BLaER1 treated with 17β-estradiol and CSF1 and Interleukin-3, amounts not matched to agents 10 nM and 100 nM (cell line): ENCODE results near the gene PHF14.

Experiments used
- H3K27ac ChIP-seq, 11 experiments: shearing (Covaris generic); formaldehyde crosslinking; 2 replicates each; pipeline ENCODE4 v1.8.1; 2022
- H3K27me3 ChIP-seq, 11 experiments: shearing (Covaris generic); formaldehyde crosslinking; 2 replicates each; pipeline ENCODE4 v1.8.1; 2022
- H3K36me3 ChIP-seq, 11 experiments: shearing (Covaris generic); formaldehyde crosslinking; 2 replicates each; pipeline ENCODE4 v1.8.1; 2022
- H3K4me1 ChIP-seq, 10 experiments: shearing (Covaris generic); formaldehyde crosslinking; 2 replicates each; pipeline ENCODE4 v1.8.1; 2022
- H3K4me2 ChIP-seq, 11 experiments: shearing (Covaris generic); formaldehyde crosslinking; 2 replicates each; pipeline ENCODE4 v1.8.1; 2022
- H3K4me3 ChIP-seq, 10 experiments: shearing (Covaris generic); formaldehyde crosslinking; 2 replicates each; pipeline ENCODE4 v1.8.1; 2022
- H3K9ac ChIP-seq, 11 experiments: shearing (Covaris generic); formaldehyde crosslinking; 2 replicates each; pipeline ENCODE4 v1.8.1; 2022
- H3K9me3 ChIP-seq, 11 experiments: shearing (Covaris generic); formaldehyde crosslinking; replicated peaks in 1 of 11; 2 replicates each; pipeline ENCODE4 v1.8.1; 2022
- H4K20me1 ChIP-seq, 11 experiments: shearing (Covaris generic); formaldehyde crosslinking; 2 replicates each; pipeline ENCODE4 v1.8.1; 2022
- Cebpa-rat ChIP-seq, 11 experiments: shearing (Covaris generic); IDR thresholded peaks; 2 replicates each; pipeline ENCODE4 v1.8.1; 2022

PHF14 gene

GRCh38 chr7:11170175-11170574 is 196.5 kb downstream of the PHF14 start:
- Histone ChIP-seq H4K20me1 (no peaks in the 10 kb centered on the region), H3K9me3 (no peaks in the 10 kb centered on the region), H3K36me3 (peaks cover 0 to 14% (median 2%) of the 10 kb centered on the region in 11 experiments; a peak in 7 of 22 replicates), H3K27ac (no peak overlapping the region), H3K4me1 (0 out of 20 replicates have a peak, but pooled peaks cover 0 to 11% (median 0%) of the 10 kb centered on the region in 10 experiments), H3K27me3 (no peaks in the 10 kb centered on the region), H3K4me2 (no peak overlapping the region), H3K4me3 (no peak overlapping the region), H3K9ac (no peak overlapping the region)
- no peak for TF ChIP-seq Cebpa-rat (IDR thresholded peaks at IDR 0.05)

DNA sequence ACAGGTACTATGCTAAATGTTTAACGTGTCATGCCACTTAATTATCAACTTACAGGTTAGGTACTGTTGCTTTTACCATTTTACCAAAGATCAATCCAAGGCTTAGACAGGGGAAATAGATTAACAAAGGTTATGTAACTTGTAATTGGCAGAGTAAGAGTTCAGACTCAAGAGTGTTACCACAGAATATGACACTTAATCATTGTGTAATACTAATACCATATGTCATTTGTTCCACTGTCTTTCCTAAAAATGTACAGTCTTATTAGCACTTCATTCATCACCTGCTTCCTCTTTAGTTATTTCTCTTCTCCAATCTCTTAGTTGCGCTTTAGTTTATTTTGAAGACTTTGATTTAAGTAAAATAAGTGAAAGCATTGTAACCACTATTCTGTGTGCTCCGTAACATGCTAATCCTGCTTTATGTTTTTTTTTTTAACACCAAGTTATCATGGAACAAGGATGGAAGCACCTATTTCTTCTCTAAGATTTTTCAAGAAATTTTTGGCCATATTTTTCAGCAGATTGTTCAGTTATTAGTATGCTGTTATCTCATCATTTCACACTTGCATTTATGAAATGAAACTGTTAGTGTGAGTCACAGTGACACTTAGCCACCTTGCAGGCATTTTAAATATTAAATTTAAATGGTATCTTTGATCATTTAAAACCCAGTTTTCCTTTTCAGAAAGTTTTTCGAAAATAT is 197.3 kb downstream of the PHF14 start:
- no peak overlapping the region for H3K4me3 ChIP-seq
- TF ChIP-seq Cebpa-rat (IDR thresholded peaks at IDR 0.05), result no peak
- 0 out of 22 replicates have a peak overlapping the region, but pooled peaks of 1 of the 11 experiments have one; percentile 18 for H3K4me2 ChIP-seq
- no peak overlapping the region for H3K9ac ChIP-seq
- no peaks in the 10 kb centered on the region for H4K20me1 ChIP-seq
- H3K36me3 ChIP-seq, result peaks cover 0 to 14% (median 0%) of the 10 kb centered on the region in 11 experiments; a peak in 5 of 22 replicates
- peaks cover 0 to 18% (median 0%) of the 10 kb centered on the region in 10 experiments; a peak in 2 of 20 replicates for H3K4me1 ChIP-seq
- no peaks in the 10 kb centered on the region for H3K27me3 ChIP-seq
- peak overlapping the region in 1 of 11 experiments; percentile 17; a peak in 1 of 22 replicates for H3K27ac ChIP-seq
- no peaks in the 10 kb centered on the region for H3K9me3 ChIP-seq

- H3K27me3 ChIP-seq, result no peaks in the 10 kb centered on the region
- no peaks in the 10 kb centered on the region for H3K9me3 ChIP-seq
- no peak overlapping the region for H3K9ac ChIP-seq
- no peak overlapping the region; a peak in 1 of 22 replicates for H3K27ac ChIP-seq
- peaks cover 0 to 18% (median 0%) of the 10 kb centered on the region in 10 experiments; a peak in 2 of 20 replicates for H3K4me1 ChIP-seq
- no peak overlapping the region for H3K4me2 ChIP-seq
- H3K36me3 ChIP-seq, result peaks cover 0 to 14% (median 0%) of the 10 kb centered on the region in 11 experiments; a peak in 5 of 22 replicates
- H3K4me3 ChIP-seq, result no peak overlapping the region
- no peaks in the 10 kb centered on the region for H4K20me1 ChIP-seq
- TF ChIP-seq Cebpa-rat (IDR thresholded peaks at IDR 0.05), result no peak
Observed at GRCh38 chr7:11171569-11172192, 198.0 kb downstream of the PHF14 start.

- Histone ChIP-seq H3K36me3 (peaks cover 0 to 11% (median 0%) of the 10 kb centered on the region in 11 experiments; a peak in 5 of 22 replicates), H3K9ac (no peak overlapping the region), H4K20me1 (no peaks in the 10 kb centered on the region), H3K27me3 (no peaks in the 10 kb centered on the region), H3K4me3 (no peak overlapping the region), H3K4me2 (no peak overlapping the region), H3K9me3 (no peaks in the 10 kb centered on the region), H3K4me1 (peaks cover 0 to 18% (median 0%) of the 10 kb centered on the region in 10 experiments; a peak in 2 of 20 replicates), H3K27ac (no peak overlapping the region)
- no peak for TF ChIP-seq Cebpa-rat (IDR thresholded peaks at IDR 0.05)
Observed at GRCh38 chr7:11172835-11173234, 199.2 kb downstream of the PHF14 start.

DNA sequence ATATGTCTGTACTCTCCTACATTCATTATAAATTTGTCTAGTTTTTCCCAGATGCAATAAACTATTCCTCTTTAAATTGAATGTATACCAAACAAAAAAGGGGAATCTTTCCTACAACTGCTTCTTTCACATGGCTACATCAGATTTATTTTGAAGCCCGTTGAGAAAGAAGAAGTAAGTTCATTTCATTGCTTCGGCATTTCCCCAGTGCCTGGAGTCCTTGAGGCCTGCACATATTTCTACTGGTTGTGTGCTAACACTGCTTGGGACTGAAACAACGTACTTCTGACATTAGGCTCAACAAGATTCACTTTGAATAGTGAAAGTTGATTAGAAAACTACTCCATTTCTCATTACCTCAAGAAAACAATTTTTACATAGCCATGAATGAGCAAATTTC is 201.7 kb downstream of the PHF14 start:
- H3K9me3 ChIP-seq, result no peaks in the 10 kb centered on the region
- H3K36me3 ChIP-seq, result peaks cover 0 to 3% (median 0%) of the 10 kb centered on the region in 11 experiments; a peak in 2 of 22 replicates
- no peak overlapping the region; a peak in 1 of 22 replicates for H3K4me2 ChIP-seq
- H3K4me1 ChIP-seq, result peaks cover 0 to 16% (median 0%) of the 10 kb centered on the region in 10 experiments; a peak in 2 of 20 replicates
- no peak overlapping the region for H3K9ac ChIP-seq
- H3K27ac ChIP-seq, result no peak overlapping the region
- no peak overlapping the region for H3K4me3 ChIP-seq
- no peaks in the 10 kb centered on the region for H3K27me3 ChIP-seq
- no peak for TF ChIP-seq Cebpa-rat (IDR thresholded peaks at IDR 0.05)
- H4K20me1 ChIP-seq, result no peaks in the 10 kb centered on the region

- Histone ChIP-seq H3K4me2 (no peak overlapping the region; a peak in 1 of 22 replicates), H3K27me3 (no peaks in the 10 kb centered on the region), H3K9ac (no peak overlapping the region), H3K4me3 (no peak overlapping the region), H3K27ac (no peak overlapping the region), H3K9me3 (no peaks in the 10 kb centered on the region), H4K20me1 (no peaks in the 10 kb centered on the region), H3K36me3 (no peaks in the 10 kb centered on the region; a peak in 1 of 22 replicates), H3K4me1 (peaks cover 0 to 11% (median 0%) of the 10 kb centered on the region in 10 experiments; a peak in 2 of 20 replicates)
- TF ChIP-seq Cebpa-rat (IDR thresholded peaks at IDR 0.05), result no peak
Observed at GRCh38 chr7:11175887-11176286, 202.2 kb downstream of the PHF14 start.

- Histone ChIP-seq H3K4me3 (no peak overlapping the region), H3K27me3 (no peaks in the 10 kb centered on the region), H3K9me3 (no peaks in the 10 kb centered on the region), H3K36me3 (no peaks in the 10 kb centered on the region; a peak in 1 of 22 replicates), H3K27ac (no peak overlapping the region), H3K4me2 (no peak overlapping the region), H4K20me1 (no peaks in the 10 kb centered on the region), H3K9ac (no peak overlapping the region), H3K4me1 (peaks cover 0 to 7% (median 0%) of the 10 kb centered on the region in 10 experiments; a peak in 2 of 20 replicates)
- TF ChIP-seq Cebpa-rat (IDR thresholded peaks at IDR 0.05), result no peak
Observed at GRCh38 chr7:11176985-11177555, 203.4 kb downstream of the PHF14 start.

DNA sequence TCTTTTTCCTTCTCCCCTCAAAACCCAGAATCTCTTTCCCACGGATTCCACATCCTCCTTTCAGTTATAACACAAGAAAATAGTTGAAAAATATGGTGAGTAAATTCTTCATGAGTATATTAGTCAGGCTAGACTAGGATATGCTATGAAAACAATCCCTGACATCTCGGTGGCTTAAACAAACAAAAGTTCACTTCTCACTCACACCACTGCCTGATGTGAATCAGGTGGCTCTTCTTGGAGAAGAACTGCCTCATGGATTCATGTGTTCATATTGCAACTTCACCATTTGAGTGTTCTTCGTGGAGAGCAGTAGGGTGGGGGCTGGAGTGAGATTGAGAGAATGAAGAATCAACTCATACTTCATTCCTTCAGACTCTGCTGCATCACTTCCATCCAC is 204.1 kb downstream of the PHF14 start:
- Histone ChIP-seq H3K4me2 (no peak overlapping the region), H3K4me3 (no peak overlapping the region), H3K4me1 (peaks cover 0 to 7% (median 0%) of the 10 kb centered on the region in 10 experiments; a peak in 2 of 20 replicates), H3K27ac (no peak overlapping the region), H3K27me3 (no peaks in the 10 kb centered on the region), H3K9ac (no peak overlapping the region), H4K20me1 (no peaks in the 10 kb centered on the region), H3K36me3 (no peaks in the 10 kb centered on the region; a peak in 1 of 22 replicates), H3K9me3 (no peaks in the 10 kb centered on the region)
- TF ChIP-seq Cebpa-rat (IDR thresholded peaks at IDR 0.05), result no peak

GRCh38 chr7:11181590-11181989 is 207.9 kb downstream of the PHF14 start:
- Histone ChIP-seq H3K4me1 (no peaks in the 10 kb centered on the region), H3K36me3 (no peaks in the 10 kb centered on the region), H3K9me3 (peaks cover 0 to 10% (median 9%) of the 10 kb centered on the region in 11 experiments; a peak in 10 of 22 replicates), H3K27me3 (no peaks in the 10 kb centered on the region), H3K9ac (no peak overlapping the region), H4K20me1 (no peaks in the 10 kb centered on the region), H3K27ac (no peak overlapping the region), H3K4me3 (no peak overlapping the region), H3K4me2 (no peak overlapping the region)
- no peak for TF ChIP-seq Cebpa-rat (IDR thresholded peaks at IDR 0.05)
